ENCODE data around the gene MEGF11.

Gene MEGF11

DNA sequence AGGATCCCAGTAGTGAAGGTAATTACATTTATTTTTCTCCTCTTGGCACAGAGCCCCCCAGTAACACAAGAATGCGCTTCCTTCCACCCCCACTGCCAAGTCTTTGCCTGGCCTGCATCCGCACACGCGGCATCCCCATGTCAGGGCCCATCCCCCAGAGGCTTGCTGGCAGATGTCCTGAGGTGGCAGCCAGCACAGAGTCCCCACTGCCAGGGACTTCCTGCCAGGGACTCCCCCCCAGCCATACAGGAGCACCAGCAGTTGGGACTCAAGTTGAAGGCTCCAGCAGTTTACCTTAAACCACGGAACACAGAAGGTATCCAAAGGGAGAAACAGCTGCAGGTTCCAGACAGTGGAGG lies 41.0 kb downstream of the MEGF11 start:
- DNase-seq = no peak

DNA sequence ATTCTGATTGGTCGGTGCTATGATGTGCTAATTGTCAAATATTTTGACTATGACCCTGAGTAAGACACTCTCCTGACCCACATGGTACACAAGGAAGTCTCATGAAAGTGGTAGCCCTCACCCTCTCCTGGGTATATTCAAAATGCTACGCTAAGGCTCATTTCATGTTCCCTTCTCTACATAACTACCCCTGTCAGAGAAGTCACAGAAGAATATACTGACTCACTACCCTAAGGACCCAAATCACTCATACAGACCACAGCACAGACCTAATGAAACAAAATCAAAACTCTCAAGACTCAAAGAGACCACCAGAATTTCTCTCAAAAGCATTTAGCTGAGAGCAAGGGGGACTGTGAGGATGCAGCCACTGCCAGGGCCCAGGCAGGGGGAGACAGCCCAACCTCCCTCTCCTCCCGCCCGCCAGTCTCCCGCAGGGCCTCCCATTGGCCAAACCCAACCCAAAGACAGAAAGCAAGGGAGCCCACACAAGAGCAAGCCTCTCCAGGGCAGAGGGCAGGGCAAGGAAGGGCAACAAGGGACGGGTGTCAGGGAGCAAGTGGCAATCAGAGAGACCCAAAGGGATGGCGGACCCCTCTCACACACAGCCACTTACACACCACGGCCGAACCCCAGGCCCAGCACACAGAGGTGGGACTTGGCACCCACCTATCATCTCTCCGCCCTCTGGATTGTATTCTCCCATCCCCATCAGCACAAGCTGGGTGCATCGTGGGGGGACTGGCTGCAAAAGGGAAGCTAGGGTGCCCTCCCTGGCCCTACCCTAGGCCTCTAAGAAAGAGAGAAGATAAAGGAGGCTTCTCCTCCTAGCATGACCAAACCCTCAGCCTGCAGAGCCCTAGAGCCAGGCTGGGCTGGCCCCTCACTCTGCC lies 41.6 kb downstream of the MEGF11 start:
- no peak for DNase-seq

DNA sequence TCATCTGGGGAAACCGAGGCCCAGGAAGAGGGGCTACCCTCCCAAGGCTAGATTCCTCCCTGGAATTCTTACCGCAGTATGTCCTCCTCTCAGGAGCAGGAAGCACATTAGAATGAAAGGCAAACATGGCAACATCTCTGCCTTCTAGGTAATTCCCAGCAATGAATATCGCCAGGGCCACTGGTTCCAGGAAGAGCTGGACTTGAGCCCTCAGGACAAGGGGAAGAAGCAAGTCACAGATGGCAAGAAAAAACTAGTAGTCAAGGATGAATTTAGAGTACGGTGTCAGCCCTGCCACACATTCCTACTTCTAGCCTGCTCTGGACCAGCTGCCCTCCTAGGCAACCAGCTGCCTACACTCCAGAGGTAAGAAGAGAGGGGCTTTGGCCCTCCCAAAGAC lies 42.9 kb downstream of the MEGF11 start:
- DNase-seq = no peak

DNA sequence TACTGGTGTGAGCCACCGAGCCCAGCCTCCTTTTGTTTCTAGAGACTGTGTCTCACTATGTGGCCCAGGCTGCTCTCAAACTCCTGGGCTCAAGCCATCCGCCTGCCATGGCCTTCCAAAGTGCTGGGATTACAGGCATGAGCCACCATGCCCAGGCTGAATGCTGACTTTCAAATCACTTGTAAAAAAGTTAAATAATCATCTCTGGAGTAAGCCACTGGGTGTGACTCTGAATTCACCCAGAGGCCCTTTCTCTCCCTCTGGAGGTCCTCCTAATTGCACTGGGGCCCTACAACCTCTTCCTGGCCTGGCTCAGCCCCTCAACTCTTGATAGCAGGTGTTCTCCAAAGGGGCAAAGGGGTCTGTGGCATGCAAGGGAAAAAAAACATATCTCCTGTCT lies 54.8 kb downstream of the MEGF11 start:
- no peak for DNase-seq

DNA sequence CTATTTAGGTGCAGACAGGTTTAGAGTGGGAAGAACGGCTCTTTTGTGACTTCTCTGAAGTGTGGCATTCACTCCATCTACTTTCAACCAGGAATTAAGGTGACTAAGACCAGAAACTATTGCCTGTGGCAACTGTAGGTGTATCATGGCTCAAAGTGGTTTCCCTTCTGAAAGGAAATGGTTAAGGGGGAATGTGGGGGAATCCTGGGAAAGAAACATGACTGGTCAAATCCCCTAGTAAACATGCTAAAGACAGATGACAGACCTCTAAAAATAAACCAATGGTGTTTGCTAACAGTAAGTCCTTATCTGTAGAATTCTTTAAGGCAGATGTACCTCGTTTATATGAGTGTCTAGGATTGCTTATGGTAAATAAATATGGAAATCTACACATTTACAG lies 56.9 kb downstream of the MEGF11 start:
- DNase-seq = no peak

DNA sequence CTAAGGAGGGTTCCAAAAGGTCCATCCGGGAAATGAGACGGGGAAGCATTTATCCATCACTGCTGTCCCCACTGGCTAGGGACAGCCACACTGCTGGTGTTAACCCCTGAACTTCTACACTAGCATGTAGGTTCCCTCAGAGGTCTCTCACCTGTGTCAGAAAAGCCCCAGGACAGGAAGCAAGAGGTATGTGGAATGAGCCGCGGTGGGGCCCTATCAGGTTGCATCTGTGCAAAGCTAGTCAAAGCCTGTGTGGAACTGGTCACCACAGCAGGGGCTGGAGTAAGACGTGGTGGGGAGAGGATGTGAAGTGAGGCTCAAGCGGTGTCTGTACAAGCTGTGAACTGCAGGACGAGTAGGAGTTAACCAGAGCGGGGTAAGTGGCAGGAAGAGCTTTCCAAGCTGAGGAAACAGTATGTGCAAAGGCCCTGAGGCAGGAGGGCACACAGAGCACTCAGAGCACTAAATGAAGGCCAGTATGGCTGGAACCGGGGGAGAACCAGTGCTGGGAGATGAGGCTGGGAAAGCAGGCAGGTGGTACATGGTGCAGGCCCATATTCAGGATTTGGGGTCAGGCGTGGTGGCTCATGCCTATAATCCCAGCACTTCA lies 57.8 kb downstream of the MEGF11 start:
- no peak for DNase-seq

DNA sequence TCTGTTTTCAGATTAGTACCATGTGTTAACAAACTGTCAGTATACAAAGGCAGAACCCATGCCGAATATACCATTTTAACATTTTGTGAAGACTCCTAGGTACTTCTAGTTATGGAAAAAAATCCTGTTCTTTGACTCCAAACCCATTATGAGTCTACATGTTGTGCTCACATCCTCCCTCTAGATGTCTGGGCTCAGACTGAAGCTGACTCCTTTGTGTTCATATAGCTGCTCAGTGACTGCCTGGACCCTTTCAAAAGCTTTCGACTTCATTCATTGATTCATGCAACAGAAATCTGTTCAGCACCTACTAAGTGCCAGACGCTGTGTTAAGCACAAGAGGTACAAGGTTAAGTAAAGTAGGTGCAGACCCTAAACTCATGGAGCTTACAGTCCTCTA lies 60.5 kb downstream of the MEGF11 start:
- DNase-seq = no peak

DNA sequence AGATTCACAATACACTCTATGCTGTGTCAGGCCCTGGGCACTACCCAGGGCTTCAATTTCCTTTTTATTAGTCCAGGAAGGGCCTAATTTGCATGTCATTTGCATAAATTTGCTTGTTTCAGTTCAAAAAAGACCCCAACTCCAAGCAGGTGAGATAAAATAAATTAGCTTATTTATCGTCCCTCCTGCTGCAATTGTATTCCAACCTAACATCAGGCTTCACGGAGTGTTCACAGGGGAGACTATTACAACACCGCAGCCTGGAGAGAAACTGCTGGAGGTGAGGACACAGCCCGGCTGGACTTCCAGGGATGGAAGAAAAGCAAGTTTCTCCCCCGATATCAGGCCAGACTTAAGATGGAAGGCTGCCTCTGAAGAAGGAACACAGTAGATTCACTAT lies 62.8 kb downstream of the MEGF11 start:
- no peak for DNase-seq

DNA sequence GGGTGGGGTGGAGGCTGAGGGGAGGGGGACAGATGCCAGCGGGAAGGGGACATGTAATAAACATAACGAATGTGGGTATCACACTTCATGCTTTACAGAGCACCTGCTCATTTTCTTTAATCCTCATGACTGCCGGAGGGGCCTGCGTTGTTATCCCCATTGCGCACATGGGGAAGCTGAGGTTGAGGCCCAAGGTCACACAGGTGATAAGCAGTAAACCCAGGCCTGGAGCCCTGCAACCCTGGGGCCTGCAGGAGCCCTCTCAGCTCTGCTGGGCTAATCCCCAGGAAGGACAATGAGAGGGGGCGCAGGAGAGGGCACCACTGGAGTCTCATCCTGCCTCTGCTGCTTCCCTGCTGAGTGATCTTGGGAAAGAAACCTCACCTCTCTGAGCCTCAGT lies 64.3 kb downstream of the MEGF11 start:
- DNase-seq = no peak

DNA sequence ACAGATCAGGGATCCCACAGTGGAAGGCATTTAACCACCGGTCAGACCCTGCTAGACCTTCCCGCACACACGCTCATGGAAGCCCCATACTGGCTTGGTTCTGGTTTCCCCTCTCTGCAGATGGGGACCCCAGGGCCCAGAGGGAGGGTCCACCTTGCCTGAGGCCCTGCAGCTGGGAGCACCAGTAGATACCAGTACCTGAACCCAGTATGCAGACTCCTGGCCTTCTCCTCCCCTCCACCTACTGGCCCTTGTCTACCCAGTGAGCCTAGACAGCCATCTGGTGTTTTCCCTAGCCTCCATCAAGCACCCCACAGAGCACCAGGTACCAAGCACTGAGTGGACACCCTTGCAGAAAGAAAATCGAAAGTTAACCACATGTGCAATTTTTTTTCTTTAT lies 65.1 kb downstream of the MEGF11 start:
- DNase-seq = no peak

DNA sequence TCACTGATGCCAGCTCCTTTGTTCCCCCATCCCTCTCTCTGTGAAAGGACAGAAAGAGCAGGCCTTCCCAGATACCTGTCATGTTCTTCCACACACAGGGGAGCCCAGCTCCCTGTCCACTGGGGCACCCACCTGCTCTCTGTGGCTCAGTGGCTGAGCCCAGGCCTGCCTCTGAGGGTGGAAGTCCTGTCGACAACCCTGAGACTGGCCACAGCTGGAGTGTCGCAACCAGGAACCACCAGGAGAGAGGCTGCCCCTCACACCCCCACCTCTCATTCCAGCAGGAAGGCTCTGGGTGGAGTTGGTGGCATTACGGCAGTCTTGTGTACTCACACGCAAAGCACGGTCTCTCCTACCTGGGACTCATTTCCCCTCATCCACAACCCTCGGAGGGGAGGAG lies 66.3 kb downstream of the MEGF11 start:
- no peak for DNase-seq

DNA sequence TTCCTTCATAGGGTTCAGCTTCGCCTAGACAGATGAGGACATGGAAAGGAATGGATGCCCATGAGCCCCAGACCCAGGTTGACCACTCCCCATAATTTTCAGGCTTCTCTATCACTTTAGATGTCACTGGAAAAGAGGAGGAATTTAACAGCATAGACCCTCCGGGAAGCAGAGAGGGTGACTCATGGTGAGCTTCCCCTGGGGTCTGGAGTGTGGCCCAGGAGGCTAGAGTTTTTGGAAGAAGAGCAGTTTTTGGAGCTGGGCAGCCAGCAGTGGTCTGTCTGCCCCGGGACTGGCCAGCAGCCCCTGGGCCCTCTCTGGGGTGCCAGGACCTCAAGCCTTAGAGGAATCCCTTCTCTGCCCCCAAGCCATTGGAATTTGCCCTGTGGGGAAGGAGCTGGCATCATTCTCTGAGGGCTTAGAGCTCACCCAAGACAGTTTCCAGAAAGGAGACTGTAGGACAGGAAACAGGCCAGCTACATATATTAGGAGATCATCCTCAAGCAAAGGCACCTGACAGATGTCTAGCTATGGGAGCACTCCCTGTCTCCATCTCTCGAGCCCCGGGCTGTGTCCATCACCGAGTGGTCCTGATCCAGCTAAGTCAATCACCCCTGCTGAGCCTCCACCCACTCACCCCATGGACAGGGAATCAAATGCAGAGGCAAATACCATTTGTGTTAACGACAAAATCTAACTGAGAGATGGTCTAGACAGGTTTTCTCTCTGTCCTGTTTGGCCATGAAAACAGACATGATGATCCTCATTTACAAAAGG lies 67.3 kb downstream of the MEGF11 start:
- no peak for DNase-seq

DNA sequence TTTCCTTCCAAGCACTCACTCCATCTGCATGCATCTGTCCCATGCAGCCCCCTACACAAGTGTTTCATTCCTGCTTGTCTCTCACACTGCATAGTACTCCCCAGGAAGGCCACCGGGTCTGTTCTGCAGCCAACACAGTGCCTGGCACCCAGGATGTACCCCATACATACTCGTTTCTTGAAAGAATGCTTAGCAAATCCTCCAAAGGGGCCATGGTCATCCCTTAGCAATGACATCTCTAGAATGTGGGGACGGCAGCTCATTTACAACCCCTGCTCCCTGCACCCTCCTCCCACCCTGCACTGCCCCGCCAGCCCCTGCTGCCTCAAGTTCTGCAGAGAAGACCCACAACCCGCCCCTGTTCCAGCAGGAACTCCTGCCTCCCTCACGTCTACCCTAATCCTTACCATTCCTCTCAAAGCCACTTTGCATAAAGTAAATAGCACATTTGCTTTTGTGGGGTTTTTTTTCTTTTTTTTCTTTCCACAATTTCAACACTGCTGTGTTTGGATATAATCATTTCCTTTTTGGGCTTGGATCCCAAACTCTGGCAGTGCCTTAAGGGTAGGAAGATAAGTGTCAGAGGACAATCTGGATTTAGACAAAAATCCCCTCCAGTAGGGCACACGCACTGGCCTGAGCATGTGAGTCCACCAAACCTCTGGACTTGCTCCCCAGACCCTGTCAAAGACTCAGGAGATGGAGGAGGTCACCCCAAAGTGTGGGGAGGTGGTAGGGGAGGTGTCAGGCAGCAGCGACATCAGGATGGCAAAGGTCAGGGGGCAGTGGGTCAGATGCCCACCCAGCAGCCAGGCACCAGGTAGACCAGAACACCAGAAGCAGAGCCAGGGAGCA lies 68.4 kb downstream of the MEGF11 start:
- no peak for DNase-seq

DNA sequence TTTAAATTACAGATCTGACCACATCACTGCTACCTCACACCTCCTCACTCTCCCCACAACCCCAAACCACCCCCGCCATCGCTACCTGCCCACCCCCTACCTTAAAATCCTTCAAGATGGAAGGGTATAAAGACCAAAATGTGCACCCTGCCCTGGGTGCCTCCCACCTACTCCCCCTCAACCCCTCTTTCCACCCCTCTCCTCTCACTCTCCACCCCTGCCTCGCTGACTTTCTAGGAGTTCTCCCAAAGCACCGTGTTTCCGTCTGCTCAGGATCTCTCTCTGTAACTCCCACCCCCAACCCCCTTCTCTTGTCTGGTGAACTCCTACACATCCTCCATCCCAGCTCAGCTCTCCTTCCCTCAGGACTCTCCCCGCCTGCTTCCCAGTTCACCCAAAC lies 69.1 kb downstream of the MEGF11 start:
- DNase-seq = no peak

DNA sequence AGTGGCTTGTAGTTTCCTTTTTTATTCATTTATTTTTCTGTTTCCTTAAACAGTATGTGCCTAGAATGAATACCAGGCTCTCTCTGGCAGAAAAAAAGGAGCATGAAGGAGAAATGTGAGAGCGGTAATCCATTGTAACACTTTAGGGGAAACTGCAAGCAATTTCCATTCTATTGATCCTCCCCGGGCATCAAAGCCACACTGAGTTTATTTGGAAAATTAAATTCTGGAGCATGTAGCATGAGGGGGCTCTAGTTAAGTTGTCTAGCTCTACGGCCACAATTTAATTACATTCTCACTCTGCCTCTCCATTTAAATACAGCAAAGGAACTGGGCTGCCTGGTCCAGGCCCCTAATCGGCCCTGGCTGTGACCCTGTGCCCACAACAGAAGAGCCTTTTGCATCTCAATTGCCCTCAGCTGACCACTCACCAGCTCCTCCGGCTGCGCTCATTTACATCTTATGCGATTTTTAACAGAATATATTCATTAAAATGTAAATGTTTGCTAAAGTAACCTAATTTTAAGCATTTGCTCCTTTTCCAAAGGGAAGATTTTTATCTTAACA lies 72.9 kb downstream of the MEGF11 start:
- no peak for DNase-seq

DNA sequence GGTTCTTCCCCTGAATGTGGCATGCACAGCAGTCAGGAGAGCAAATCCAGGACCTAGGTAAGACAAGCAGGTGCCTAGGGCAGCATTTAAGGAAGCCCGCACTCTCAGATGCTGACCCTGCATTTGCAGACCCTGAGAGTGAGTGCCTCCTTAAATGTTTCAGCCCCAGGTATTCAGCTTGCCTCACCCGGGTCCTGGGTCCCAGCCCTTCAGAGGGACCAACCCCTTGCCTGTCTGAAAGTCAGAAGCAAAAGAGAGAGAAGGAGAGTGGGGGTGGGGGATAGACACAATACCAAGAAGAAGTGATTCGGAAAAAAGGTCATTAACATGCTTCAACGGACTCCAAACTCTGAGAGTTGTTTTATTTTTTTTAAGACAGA lies 75.0 kb downstream of the MEGF11 start:
- DNase-seq = no peak

DNA sequence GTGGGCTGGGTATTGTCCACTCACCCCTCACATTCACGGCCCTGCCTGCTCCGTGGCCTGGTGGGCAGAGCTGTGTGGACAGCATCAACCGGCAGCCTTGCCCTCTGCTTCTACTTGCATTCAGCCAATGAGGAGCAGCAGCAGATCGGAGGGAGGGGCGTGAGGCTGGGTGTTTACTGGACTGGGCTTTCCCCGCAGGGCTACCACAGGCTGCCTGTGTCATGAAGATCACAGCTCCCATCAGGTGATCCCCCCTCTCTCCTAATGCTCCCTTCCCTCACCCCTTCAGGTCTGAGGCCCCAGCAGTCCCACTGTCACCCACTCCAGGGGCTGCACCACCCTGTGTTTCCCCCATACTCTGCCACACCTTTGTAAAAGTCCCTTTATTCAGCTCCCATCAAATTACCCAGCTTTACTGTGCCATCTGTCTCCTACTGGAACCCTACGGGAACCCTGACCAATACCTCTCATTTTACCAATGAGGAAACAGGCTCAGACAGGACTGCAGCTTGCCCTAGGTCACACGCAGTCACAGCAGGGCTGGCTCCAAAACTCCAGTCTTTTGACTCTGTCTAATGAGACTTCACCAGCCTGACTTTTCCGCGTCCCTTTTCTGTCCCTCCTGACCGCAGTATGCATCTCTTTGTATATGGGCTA lies 81.1 kb downstream of the MEGF11 start:
- DNase-seq = no peak

DNA sequence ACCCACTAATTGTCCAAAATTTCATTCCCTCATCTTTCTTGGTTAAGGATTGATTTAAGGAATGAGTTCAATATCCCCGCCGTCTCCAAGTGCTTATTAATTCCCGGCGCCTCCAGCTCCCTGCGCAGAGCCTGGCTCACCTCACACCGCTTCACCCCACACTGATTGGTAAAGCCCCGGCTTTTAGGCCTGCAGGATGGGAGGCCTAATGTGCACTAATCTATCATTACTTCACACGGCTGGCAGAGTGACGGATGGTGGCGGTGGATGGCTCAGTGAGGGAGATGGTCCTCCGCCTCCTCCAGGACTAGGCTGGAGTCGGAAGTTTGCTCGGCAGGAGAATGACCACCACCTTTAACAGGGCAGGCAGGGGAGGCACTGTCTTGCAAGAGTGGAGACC lies 81.7 kb downstream of the MEGF11 start:
- DNase-seq = no peak

DNA sequence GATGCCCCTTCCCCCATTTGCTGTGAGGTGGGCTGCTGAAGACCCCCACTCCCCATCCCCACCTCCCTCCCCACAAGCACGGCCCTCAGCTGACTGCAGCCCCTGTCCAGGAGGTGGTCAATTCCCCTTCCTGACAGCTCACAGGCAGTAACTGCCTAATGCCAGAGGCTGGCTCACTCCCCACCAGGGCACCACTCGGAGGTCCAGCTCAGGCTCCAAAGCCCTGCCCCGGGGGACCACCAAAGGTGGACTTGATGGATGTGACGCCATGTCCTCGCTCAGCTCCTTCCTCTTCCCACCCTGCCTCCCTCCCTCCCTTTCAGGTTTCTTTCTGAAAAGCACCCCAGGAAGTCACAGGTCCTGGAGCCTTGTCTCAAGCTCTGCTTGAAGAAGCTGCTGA lies 82.8 kb downstream of the MEGF11 start:
- no peak for DNase-seq

DNA sequence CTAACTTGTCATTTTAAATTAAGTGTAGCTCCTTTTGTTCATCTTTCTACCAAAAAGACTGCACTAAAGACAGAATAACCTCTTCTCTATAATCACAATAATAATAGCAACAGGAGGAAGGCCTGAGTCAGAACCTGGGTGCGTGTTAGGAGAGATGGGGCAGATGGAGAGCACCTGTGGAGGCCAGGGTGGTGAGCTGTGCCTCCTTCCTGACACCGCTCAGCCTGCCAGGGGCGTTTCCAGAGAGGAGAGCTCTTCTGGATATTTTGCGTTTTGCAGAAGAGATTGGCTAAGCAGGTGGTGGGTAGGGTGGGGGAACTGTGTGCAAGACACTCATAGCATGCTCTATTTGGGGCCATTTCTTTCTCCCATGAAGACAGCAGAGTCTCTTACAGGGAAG lies 83.5 kb downstream of the MEGF11 start:
- no peak for DNase-seq

DNA sequence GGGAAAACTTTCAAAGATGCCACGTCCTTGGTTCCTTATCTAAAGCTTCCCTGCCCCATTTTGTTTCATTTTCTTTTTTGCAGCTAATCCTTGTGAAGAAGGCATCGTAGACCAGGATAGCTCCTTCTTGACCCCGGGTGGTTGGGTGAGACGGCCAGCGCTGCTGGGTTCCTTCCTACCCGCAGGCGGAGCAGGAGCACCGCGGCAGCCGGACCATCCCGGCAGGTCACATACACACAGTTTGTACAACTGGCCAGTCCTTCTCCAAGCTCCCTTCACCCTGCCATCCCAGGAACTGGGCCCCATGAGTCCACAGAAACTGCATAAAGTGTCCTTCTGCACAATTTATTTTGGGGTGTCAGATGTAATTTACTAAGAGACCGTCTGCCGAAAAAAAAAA lies 83.9 kb downstream of the MEGF11 start:
- no peak for DNase-seq

DNA sequence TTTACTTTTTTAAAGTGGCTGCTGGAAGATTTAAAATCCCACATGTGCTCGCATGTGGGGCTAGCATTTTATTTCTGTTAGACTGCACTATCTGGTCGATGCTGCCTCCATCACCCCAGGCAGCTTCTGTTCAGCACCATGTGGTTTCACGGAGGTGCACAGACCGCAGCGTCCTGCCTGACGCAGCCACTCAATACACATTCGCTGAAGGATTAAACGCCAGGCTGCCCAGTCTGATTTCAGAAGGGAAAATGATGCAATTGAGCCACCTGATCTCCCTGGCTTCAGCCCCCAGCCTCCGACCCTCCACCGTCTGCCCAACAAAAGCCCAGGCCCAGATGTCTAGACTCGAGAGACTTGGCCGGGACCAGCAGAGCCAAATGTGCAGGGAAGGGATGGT lies 84.5 kb downstream of the MEGF11 start:
- DNase-seq = no peak
